Stomach (tissue), 9 donors: ENCODE measurements around the gene ADD1. TPM values are rescaled to one million over a fixed set of nuclear protein-coding genes. Genes with fewer than 3 reads are reported as not detected.

ENCODE experiments used
- DNase-seq, 2 donors: peaks; one replicate each; pipeline versions ENCODE4 v3.0.0 to v3.0.0-alpha.2; 2013 to 2019
- H3K27ac ChIP-seq, 5 donors: fragments of 200-600 bp in 4 of 5; sonication (generic) in 4 of 5; one replicate each; pipeline ENCODE4 v1.5.1; 2013 to 2019; ENCODE audit warnings: mild to moderate bottlenecking in 1 of 5, moderate library complexity in 1 of 5
- H3K27me3 ChIP-seq, 3 donors: fragments of 200-600 bp; sonication (generic); one replicate each; pipeline ENCODE4 v1.5.1; 2017 to 2019; ENCODE audit warnings: mixed run types in 1 of 3
- H3K36me3 ChIP-seq, 4 donors: fragments of 200-600 bp; sonication (generic); 1 replicate in 3 of 4; 2 replicates in 1 of 4; pipeline ENCODE4 v1.5.1; 2016 to 2019
- H3K4me1 ChIP-seq, 4 donors: fragments of 200-600 bp; sonication (generic); one replicate each; pipeline ENCODE4 v1.5.1; 2016 to 2019
- H3K4me3 ChIP-seq, 4 donors: fragments of 200-600 bp; sonication (generic) in 3 of 4; one replicate each; pipeline ENCODE4 v1.5.1; 2016 to 2019; ENCODE audit warnings: mild to moderate bottlenecking in 1 of 4
- H3K9me3 ChIP-seq, 4 donors: fragments of 200-600 bp; sonication (generic); one replicate each; pipeline ENCODE4 v1.5.1; 2016 to 2019
- EP300 ChIP-seq: sonication (generic); formaldehyde crosslinking; IDR thresholded peaks from one replicate; pipeline ENCODE4 v1.6.1; 2017; ENCODE audit warnings: antibody characterized with exemption
- POLR2A ChIP-seq, 4 donors: fragments of 450-650 bp; IDR thresholded peaks; one replicate each; pipeline ENCODE4 v1.6.1; 2016; ENCODE audit warnings: antibody characterized with exemption in 4 of 4, control low read depth in 2 of 4, mild to moderate bottlenecking in 1 of 4, moderate library complexity in 1 of 4
- POLR2AphosphoS5 ChIP-seq, 3 donors: sonication (generic); formaldehyde crosslinking; IDR thresholded peaks; one replicate each; pipeline ENCODE4 v1.6.1; 2016; ENCODE audit warnings: antibody characterized with exemption in 3 of 3
- WGBS, 5 donors: extraction: QIAGEN DNeasy Blood & Tissue Kit in 3 of 5; methylation state at CpG; one replicate each; pipeline versions ENCODE4 v1.1.5 to v1.1.7; 2013 to 2018; 5-methylcytosine and 5-hydroxymethylcytosine counted together
- intact Hi-C: fragments of 100-400 bp; cut with DNase I; formaldehyde crosslinking; loops from one replicate; pipeline ENCODE4 v1.15.1; 2023; ENCODE audit warnings: low total_unique reads
- polyA plus RNA-seq, 3 donors: library from polyadenylated mRNA; stranded (reverse); fragments of 200-250 nt; gene quantifications; one replicate each; pipeline ENCODE4 v1.2.3, GENCODE V29; 2013
- total RNA-seq, 5 donors: library from RNA; depleted of rRNA; stranded (reverse); fragments of >200 nt; gene quantifications; one replicate each; pipeline versions ENCODE4 v1.1.0 to v1.2.3, GENCODE V29; 2014 to 2016
- TF ChIP-seq, protein P1 (sequence below), 7 experiments: fragments of 450-650 bp in 4 of 7; fragments of 200-600 bp in 3 of 7; sonication (generic) in 3 of 7; IDR thresholded peaks; one replicate each; pipeline ENCODE4 v1.5.1; 2016 to 2019; ENCODE audit warnings: antibody characterized with exemption in 7 of 7, control low read depth in 2 of 7, mild to moderate bottlenecking in 1 of 7
- donor health status: healthy with polysubstance abuse.
- donor health status: Bipolar disorder and iron deficiency.
- donor health status: healthy.

ADD1 gene
- total and polyA plus RNA-seq, 8 donors: 103 to 1,174 (median 207) TPM

DNA sequence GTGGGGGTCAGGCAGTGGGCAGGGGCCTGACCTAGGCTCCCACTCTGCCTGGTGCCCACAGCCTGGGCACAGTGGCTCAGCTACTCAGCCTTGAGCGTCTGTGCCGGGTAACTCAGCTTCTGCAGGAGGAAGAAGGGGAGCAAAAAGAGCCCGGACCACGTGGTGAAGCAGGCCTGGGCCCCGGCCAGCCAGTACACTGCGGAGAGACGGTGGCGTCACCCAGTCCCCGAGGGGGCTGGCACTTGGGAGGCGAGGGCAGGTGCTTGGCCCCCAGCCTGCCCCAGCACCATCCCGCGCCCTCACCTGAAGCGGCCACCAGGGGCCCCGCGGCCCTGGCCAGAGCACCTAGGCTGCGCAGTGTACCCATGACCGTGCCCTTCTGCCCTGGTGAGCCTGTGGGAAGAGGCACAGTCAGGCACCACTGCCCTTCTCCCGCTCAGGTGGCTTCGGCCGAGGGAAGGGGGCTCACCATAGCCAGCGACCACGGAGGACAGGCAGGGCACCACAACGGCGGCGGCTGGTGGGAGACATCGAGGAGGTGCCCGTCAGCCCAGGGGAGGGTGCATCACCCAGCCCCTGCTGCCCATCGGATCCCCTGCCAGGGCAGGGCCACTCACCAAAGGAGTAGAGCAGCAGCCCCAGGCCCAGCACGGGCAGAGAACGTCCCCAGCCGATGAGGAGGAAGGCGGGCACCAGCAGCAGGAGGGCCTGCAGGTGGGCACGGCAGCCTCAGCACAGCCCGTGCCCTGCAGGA is 87.3 kb downstream of the ADD1 start:
- WGBS, 5 donors: 41 to 64% (median 51%) methylated on average over 16 to 34 of the region's 34 CpGs
- intact Hi-C loops: loop anchor here (10.0 kb wide), 1 partner anchor 166 kb away; no protein-coding TSS in a partner anchor
- Histone ChIP-seq H3K4me3 (peak overlapping the region in 1 of 4 donors; percentile 85), H3K9me3 (no peaks in the 10 kb centered on the region), H3K27ac (peak overlapping the region; percentile 84 to 99 (median 94)), H3K4me1 (peaks cover 50 to 69% (median 59%) of the 10 kb centered on the region in 4 donors), H3K36me3 (peaks cover 40 to 65% (median 62%) of the 10 kb centered on the region in 4 donors), H3K27me3 (no peaks in the 10 kb centered on the region)
- TF ChIP-seq POLR2A (IDR thresholded peaks at IDR 0.05) (no peak), POLR2AphosphoS5 (IDR thresholded peaks at IDR 0.05) (peak in 2 of 3 donors; percentile 25 to 62), EP300 (no peak)
- TF ChIP-seq, protein P1, sequence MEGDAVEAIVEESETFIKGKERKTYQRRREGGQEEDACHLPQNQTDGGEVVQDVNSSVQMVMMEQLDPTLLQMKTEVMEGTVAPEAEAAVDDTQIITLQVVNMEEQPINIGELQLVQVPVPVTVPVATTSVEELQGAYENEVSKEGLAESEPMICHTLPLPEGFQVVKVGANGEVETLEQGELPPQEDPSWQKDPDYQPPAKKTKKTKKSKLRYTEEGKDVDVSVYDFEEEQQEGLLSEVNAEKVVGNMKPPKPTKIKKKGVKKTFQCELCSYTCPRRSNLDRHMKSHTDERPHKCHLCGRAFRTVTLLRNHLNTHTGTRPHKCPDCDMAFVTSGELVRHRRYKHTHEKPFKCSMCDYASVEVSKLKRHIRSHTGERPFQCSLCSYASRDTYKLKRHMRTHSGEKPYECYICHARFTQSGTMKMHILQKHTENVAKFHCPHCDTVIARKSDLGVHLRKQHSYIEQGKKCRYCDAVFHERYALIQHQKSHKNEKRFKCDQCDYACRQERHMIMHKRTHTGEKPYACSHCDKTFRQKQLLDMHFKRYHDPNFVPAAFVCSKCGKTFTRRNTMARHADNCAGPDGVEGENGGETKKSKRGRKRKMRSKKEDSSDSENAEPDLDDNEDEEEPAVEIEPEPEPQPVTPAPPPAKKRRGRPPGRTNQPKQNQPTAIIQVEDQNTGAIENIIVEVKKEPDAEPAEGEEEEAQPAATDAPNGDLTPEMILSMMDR (IDR thresholded peaks at IDR 0.05): peak in 4 of 7 experiments; percentile 38 to 46 (median 41)
- peak; percentile 86 for DNase-seq

DNA sequence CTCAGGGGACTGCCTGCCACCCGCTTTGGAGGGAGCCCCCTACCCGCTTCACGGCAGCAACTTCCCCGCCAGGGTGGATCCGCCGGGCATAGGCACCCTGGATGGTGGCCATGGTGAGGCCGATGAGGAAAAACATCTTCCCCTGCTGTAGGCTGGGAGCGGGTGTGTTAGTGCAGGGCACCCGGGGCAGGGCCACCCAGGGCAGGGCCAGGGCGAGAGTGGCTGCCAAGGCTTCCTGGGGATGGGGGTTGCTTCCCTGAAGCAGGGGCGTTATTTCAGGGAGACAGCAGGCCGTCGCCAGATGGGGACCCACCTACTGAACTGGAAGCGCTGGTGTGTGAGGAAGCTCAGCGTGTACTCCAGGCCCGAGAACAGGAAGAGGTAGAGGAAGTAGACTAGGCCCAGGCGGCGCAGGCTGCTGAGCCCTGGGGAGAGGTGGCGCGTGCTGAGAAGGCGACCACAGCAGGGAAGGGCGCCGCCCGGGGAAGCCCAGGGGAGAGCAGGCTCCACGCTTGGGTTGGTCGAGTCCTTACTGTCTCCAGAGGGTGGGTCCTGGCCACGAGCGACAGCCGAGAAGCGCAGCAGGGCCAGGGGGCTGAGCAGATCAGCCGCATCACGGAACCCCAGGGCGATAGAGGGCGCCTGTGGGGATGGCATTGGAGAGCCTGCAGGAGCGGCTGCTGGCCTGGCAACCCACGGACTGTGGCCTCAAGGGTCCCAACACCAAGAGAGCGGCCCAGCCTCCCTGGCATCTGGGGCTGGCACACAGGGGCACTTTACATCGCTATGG is 88.1 kb downstream of the ADD1 start:
- Histone ChIP-seq H3K36me3 (peaks cover 33 to 57% (median 54%) of the 10 kb centered on the region in 4 donors), H3K9me3 (no peaks in the 10 kb centered on the region), H3K27me3 (no peaks in the 10 kb centered on the region), H3K27ac (peak overlapping the region; percentile 84 to 99 (median 94)), H3K4me1 (peaks cover 57 to 76% (median 67%) of the 10 kb centered on the region in 4 donors), H3K4me3 (peak overlapping the region in 2 of 4 donors; percentile 12 to 85)
- 67 to 74% (median 72%) methylated on average over 28 to 38 of the region's 38 CpGs for WGBS, 5 donors
- intact Hi-C loops: loop anchor here (10.0 kb wide), 1 partner anchor 167 kb away; no protein-coding TSS in a partner anchor
- TF ChIP-seq, protein P1 (IDR thresholded peaks at IDR 0.05): no peak
- TF ChIP-seq POLR2A (IDR thresholded peaks at IDR 0.05) (no peak), POLR2AphosphoS5 (IDR thresholded peaks at IDR 0.05) (peak in 1 of 3 donors; percentile 23), EP300 (no peak)
- DNase-seq: peak; percentile 60 to 70

DNA sequence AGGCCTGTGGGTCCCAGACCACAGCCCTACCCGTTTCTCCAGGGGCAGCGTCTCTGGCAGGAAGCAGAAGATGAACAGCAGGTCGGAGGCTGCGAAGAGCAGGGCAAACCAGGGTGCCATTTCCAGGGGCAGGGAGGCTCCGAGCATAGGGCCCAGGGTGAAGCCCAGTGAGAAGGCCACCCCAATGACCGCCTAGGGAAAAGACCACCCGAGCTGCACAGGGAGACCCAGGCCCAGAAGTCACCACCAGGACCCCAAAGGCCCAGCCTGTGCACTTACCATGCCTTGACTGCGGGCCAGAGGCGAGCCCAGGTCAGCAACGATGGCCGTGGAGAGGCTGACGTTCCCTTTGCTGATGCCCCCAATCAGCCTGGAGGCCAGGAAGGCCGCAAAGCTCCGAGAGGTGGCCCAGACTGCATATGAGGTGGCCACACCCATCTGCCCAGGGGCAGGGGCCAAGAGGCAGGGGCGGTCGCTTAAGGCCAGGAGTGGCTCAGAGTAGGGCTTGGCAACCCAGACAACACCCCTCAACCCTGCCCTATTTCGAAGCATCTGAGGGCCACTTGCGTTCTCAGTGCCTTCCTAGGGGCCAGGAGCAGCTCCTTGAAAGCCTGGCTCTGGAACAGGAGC is 88.8 kb downstream of the ADD1 start:
- H3K4me3 ChIP-seq: peak overlapping the region in 2 of 4 donors; percentile 85 to 92
- peaks cover 65 to 84% (median 74%) of the 10 kb centered on the region in 4 donors for H3K4me1 ChIP-seq
- TF ChIP-seq, protein P1 (IDR thresholded peaks at IDR 0.05): no peak
- TF ChIP-seq POLR2AphosphoS5 (IDR thresholded peaks at IDR 0.05) (no peak), POLR2A (IDR thresholded peaks at IDR 0.05) (no peak), EP300 (no peak)
- intact Hi-C loops: loop anchor here (10.0 kb wide), 1 partner anchor 168 kb away; no protein-coding TSS in a partner anchor
- peaks cover 25 to 55% (median 48%) of the 10 kb centered on the region in 4 donors for H3K36me3 ChIP-seq
- no peaks in the 10 kb centered on the region for H3K9me3 ChIP-seq
- WGBS, 5 donors: 70 to 87% (median 73%) methylated on average over 8 to 18 of the region's 18 CpGs
- H3K27me3 ChIP-seq: no peaks in the 10 kb centered on the region
- DNase-seq: peak; percentile 26 to 53
- peak overlapping the region; percentile 84 to 99 (median 94) for H3K27ac ChIP-seq
